GM18520 (cell line): ENCODE measurements around the gene TXNL1.

Source experiments
- ATAC-seq: cut with Tn5 transposase; IDR thresholded peaks from one replicate; pipeline ENCODE4 v1.9.1; 2021; ENCODE audit not compliant: unreplicated experiment

TXNL1 gene

DNA sequence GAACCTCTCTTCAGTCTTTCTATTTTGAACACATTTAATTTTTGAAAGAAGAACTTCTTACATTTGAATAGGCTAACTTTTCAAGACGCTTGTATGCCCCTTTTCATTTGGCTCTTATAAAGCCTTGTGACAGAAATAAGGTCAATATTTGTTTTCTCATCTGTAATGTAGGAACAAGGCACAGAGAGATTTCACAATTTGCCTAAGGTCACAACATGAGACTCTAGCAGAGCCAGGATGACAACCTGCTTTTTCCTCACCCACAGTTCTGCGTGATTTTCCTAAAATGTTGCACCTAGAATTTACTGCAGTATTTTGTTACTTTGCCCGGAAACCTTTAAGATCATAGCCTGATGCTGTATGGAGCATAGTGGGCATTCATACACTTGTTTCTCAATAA, 67.4 kb downstream of the TXNL1 start:
- no peak for ATAC-seq

DNA sequence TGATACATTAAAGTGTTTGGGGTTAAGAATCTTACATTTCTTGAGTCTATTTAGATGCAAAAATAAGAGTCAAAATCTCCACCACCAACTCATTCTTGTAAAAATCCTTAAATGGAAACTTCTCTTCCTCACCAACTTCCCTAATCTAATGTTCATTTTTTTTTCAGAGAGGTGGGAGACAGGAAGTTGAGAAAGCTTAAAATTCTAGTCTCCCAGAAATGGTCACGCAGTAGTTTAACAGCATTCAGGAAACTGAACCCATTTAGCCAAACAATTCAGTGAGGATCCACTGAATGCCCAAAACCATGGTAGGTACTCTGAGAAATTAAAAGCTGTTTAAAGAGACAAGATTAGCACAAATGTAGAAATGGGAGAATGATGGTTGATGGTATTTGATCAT, 69.0 kb downstream of the TXNL1 start:
- ATAC-seq = no peak

DNA sequence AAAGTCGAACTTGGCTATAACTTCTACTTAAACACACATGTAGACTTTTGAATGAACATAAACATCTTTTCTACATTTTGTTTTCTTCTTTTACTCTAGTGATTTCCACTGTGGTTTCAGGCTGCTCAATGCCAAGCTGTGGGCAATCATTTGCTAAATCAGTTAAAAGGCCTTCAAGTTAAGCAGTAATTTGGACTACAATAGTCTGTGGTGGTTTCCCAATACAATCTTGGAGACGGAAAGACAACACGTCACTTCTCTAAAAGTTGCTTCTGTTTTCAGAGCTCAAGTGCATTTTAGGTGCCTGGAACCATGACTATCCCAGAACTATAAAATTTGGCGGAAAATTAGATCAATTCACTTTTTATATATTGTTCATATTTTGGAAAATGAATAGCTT, 69.4 kb downstream of the TXNL1 start:
- no peak for ATAC-seq

DNA sequence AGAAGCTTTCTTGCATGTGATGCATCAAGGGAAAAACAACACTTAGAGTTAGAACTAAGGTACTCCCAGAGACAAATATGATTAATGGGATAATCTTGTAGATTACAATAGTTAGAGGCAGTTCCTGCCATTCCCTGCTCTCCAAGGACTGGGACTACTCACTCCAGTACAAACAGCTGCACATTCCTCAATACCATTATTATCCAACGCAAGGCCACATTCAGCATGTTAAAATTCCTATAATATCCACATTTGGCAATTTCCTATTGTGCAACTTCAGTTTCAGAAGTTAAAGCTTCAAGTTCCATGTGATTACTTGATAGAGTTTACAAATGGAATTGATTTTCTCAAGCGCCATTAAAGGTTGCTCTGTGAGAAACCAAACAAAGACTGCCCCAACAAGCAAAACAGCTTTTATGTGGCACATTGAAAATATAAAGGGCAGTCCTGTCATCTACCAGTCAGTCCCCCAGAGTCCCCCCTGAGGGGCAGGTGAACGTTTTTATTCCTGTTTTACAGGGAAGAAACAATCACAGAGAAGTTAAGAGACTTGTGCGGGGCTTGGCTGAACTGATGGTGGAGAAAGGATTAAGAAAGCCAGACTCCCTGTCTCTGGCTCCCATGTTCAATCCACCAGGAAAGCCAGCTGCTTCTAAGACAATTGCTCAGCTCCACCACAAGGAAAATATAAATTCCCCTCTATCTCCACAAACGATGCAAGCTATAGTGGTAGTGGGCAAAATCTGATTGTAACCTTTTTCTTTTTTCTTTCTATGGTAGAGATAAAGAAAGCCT, 72.6 kb downstream of the TXNL1 start:
- ATAC-seq = no peak

DNA sequence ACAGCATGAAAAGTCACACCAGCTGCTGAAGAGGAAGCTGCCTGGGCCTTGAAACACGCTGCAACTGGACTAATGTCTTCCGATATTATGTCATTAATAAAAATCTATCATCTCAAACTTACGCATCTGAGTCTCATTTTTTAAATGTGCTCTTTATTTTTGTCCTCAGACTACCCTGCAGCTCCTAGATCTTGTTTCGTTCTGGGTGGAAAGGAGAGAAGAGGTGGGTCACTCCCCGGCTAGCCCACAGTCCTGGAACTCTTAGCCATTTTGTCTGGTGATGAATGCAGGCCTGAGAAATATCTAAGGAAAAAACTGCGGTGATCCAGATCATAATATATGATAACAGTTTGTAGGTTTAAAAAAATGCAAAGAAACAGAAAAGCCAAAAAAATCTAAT, 73.3 kb downstream of the TXNL1 start:
- no peak for ATAC-seq

DNA sequence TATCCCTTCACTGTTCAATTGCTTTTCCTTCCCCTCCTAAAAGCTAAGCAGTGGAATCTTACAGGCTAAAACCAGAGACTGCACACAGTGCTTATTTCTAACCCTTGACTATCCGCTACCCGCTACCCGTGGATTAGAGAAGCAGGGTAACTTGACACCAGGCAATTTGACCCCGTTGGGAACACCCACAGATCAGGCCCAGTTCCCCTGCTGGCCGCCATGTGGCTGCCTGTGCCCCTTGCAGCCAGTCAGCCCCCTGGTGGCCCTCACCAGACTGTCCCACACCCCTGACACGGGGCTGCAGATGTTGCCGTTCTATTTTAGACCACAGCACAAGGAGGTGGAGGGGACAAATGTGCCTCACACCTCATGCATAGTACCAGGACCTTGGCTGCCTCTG, 74.8 kb downstream of the TXNL1 start:
- ATAC-seq = no peak

DNA sequence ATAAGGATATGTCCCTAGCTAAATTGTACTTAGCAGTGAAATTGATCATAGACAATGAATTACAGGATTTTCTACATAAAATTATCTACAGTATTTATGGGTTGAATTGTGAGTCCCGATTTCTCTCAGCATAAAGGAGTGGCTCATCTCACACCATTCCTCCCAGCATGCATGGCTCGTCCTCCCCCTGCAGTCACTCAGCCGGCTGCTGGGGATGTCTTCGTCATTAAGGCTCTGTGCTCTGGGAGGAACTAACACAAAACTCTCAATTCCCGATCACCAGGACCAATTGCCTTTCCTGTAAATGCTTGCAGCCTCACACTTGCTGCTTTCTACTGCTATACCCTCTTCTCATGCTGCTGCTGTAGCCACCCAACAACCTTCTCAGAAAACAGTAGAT, 75.9 kb downstream of the TXNL1 start:
- ATAC-seq = no peak

DNA sequence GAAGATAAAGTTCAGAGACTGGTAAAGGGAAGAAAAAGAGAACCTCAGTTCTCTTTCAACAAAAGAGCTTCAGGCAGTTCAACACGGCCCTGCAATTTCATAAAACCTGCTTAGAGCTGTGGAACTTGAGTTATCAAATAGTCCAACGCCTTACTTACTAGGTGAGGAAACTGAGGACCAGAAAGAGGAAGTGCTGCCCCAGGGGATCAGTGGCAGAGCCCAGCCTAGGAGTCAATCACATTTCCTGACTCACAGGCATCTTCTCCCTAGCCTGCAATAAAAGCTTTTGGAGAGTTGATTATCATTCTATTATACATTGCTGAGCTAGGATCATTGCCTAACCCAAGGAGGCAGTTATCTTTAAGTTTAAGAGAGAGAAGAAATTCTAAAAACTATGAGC, 77.4 kb downstream of the TXNL1 start:
- ATAC-seq = no peak

DNA sequence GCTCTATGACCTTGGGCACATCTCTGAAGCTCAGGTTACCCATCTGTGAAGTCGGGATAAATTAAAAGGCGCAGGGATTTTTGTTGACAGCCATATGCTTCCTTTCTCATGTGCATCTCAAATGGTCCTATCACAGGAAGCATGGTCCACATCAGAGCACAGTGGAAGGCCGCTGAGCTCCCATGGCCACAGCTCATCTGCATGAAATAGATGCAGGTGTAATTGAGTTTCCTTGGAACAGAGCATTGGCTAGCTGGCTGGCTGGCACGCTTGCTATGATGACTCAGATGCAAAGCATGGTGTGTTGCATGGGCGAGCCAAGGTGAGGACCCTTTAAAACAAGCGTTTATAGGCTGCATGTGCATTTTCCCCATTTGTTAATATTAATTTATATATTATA, 79.3 kb downstream of the TXNL1 start:
- no peak for ATAC-seq

DNA sequence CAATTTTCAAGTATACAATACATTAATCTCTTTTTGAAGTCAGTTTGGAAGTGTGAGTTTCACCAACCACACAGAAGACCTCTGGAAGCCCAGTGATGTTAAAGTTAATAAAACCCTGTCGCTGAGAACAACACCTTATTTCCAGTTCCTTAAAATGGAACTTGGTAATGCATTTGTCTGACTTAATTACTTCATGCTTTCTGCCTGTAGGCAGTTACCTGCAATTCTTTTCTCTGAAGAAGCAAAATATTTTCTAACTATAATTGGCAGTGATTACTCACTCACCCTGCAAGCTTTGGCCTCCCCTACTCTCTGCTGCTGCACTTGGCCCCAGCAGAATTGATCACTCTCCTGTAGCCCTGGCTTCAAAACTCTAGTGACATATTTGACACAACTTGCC, 81.5 kb downstream of the TXNL1 start:
- no peak for ATAC-seq

DNA sequence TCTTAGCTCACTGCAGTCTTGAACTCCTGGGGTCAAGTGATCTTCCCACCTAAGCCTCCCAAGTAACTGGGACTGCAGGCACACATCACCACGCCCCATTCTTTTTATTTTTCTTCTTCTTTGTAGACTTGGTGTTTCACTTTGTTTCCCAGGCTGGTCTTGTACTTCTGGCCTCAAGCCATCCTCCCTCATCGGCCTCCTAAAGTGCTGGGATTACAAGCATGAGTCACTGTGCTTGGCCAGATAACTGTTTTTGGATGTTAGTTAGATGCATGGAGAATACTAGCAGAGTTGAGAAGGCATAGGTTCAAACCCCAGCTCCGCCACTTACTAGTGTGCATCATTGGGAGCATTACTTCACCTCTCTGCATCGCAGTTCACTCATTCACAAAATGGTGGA, 88.3 kb downstream of the TXNL1 start:
- no peak for ATAC-seq
